HG03064 (cell line): ENCODE results near the gene RPS10.
A peak's percentile ranks its signal among the peaks of the same experiment; 100 is the strongest.
"Not testable (repeated sequence)": the region's sequence is repeated elsewhere in the genome, so short reads cannot be mapped to it uniquely, and the experiment has no call there.

Experiments
- ATAC-seq: cut with Tn5 transposase; IDR thresholded peaks from one replicate; pipeline ENCODE4 v1.9.1; 2021; ENCODE audit warnings: low read depth; ENCODE audit not compliant: unreplicated experiment

Gene RPS10

GRCh38 chr6:34393966-34394305 is 31.9 kb downstream of the RPS10 start:
- ATAC-seq, result no peak

GRCh38 chr6:34393191-34393965 is 32.5 kb downstream of the RPS10 start:
- no peak for ATAC-seq

DNA sequence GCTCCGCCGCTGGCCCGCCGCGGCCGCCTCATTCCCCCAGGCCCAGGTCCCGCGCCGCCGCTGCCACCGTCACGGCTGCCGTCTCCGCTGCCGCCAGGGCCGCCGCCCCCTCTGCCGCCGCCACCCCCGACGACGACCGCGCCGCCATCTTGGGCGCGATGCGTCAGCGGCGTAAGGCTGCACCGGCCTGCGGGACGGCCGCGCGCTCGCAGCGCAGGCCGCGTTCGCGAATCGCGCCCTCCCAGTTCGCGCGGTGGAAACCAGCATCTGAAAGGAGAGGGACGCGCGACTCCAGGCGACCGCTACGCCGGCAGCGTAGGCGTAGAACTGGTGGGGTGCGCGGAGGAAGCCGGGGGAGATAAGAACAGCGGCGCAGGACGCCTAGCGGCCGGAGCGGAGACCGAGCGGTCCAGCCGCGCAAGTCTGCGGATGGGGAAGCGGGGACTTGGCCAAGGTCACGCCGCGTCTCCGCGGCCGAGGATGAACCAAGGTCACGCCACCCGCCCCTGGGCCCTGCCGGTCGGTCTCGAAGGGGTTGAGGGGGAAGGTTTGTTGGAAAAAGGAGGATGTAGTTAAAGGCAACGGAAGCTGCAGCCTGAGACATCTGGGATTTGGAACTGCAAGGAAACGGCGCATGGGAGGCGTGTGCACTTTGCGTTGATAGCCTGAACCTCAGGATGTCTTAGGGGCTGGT is 33.2 kb downstream of the RPS10 start, which contains the start of gene NUDT3:
NUDT3 (minus strand) TSS at position 173 of the 694 bp plus-strand sequence. CDS start 307 bp downstream, outside the sequence.
- ATAC-seq, result peak; percentile 67

GRCh38 chr6:34391786-34392496 is 33.9 kb downstream of the RPS10 start:
- peak; percentile 37 for ATAC-seq

DNA sequence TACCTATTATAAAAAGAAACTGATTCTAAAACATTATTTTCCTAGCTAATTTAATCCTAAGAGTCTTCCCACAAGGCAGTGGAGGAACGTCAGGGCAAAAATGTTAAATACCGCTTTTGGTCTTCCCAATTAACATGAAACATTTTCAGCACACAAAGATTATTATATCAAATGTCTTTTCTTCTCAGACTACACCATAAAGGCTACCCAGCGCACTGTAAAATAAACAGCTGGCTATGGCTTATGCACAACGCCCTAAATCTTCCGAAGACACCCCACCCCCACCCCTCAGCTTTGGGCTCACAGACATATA is 34.4 kb downstream of the RPS10 start:
- no peak for ATAC-seq

GRCh38 chr6:34390531-34391472 is 35.1 kb downstream of the RPS10 start:
- no peak for ATAC-seq

DNA sequence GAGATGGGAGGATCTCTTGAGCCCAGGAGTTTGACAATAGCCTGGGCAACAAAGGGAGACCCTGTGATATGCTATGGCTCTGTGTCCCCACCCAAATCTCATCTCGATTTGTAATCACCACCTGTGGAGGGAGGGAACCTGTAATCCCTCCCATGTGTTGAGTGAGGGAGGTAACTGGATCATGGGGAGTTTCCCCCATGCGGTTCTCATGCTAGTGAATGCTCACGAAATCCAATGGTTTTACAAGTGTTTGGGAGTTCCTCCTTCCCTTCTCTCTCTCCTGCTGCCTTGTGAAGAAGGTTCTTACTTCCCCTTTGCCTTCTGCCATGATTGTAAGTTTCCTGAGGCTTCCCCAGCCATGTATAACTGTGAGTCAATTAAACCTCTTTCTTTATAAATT is 36.8 kb downstream of the RPS10 start:
- no peak for ATAC-seq

- no peak for ATAC-seq
Measured at GRCh38 chr6:34388421-34388820, 37.4 kb downstream of the RPS10 start.

DNA sequence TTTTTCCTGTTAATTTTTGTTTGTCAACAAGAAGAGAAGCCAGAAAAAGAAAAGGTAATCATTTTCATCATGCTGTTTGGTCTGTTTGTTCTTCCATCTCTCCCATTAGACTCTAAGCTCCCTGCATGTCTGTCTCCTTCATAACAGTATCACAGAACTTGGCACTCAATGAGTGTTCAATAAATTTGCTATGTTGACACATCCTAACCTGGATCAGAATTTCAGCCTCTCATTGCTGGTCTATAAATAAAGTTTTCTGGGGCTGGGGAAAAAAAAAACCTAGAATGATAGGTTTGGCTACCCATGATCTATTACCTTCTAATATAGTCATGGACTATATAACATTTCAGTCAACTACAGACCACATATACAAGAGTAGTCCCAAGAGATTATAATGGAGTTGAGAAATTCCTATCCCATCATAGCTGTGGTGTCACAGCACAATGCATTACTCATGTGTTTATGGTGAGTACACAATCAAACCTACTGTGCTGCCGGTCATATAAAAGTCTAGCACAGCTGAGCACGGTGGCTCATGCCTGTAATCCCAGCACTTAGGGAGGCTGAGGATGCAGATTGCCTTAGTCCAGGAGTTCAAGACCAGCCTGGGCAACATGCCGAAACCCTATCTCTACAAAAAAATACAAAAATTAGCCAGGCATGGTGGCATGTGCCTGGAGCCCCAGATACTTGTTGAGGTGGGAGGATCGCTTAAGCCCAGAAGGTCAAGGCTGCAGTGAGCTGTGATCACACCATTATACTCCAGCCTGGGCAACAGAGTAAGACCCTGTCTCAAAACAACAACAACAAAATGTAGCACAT is 39.3 kb downstream of the RPS10 start:
- no peak for ATAC-seq

DNA sequence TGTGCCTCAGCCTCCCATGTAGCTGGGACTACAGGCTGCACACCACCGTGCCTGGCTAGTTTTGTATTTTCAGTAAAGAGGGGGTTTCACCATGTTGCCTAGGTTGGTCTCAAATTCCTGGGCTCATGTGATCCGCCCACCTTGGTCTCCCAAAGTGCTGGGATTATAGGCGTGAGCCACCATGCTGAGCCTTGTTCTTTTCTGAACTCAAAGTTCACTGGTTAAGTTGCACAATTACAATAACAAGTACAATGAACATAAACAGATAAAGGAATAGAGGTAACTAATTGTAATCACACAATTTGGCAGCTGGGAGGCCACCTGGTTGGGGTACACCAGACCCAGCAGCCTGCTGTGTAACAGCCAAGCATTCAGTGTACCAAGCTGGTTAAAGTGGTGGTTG is 40.1 kb downstream of the RPS10 start:
- ATAC-seq, result no peak

DNA sequence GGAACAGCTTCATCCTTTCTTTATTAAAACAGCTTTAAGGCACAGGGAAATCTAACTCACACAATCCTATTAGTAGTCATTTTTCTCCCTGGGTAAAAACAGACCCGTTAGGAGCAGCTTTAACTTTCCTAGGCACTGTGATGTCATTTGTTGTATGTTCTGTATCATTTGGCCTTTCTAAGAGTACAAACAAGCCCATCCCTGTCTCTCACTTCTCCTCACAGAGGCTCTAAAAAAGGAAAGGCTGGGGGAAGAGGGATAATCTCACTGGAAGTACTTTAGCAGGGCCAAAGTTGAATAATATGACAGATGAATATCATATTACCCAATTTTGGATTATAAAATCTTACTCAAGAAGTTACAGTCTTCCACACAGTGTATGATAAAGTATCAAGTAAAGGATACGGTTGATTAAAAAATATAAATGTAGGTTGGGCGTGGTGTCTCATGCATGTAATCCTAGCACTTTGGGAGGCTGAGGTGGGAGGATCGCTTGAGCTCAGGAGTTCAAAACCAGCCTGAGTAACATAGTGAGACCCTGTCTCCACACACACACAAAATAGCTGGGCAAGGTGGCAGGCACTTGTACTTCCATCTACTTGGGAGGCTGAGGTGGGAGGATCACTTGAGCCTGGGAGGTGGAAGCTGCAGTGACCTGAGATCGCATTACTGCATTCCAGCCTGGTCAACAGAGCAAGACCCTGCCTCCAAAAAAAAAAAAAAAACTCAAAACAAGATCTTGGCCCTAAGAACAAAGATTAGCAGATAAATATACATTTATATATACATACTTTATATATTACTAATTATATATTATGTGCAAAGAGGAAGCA is 41.3 kb downstream of the RPS10 start:
- no peak for ATAC-seq

GRCh38 chr6:34383656-34384320 is 42.1 kb downstream of the RPS10 start:
- ATAC-seq, result no peak

DNA sequence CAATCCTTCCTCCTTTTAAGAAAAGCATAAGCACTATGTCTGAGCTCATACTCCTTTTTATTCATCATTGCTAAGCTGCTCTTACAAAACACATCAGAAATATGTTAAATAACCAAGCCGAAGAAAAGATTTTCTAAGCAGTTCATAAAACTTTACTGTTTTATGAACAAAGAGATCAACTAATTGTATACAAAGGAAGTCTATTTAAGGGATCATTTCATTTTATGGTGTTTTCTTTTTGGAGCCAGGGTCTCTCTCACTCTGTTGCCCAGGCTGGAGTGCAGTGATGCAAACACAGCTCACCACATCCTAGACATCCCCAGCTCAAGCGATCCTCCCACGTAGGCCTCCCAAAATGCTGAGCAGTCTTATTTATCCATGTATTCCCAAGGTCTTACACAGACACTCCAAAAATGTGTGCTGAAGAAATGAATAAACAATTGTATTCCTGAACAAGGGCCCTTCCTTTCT is 42.7 kb downstream of the RPS10 start:
- no peak for ATAC-seq

DNA sequence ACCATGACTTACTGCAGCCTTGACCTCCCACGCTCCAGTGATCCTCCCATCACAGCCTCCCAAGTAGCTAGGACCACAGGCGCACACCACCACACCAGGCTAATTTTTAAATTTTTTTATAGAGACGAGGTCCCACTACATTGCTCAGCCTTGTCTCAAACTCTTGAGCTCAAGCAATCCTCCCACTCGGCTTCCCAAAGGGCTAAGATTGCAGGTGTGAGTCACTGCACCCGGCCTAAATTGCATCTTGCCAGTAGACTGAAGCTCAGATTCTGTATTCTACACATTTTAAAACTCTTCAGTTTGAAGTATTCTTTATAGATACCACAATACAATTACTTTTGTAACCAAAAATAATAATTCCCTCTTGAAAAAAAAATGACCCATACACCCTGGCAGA is 44.8 kb downstream of the RPS10 start:
- ATAC-seq, result no peak

- ATAC-seq, result no peak
Measured at GRCh38 chr6:34378470-34378869, 47.4 kb downstream of the RPS10 start.

DNA sequence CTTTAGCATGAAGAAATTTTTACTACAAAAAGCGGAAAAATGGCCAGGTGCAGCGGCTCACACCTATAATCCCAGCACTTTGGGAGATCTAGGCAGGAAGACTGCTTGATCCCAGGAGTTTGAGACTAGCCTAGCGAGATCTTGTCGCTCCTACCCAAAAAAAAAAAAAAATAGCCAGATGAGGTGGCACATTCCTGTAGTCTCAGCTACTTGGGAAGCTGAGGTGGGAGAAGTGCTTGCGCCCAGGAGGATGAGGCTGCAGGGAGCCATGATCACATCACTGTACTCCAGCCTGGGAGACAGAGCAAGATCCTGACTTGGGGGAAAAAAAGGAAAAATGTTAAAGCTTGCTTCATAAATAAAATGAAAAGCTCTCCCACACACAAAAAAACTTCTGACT is 47.9 kb downstream of the RPS10 start:
- ATAC-seq, result no peak

GRCh38 chr6:34377571-34377970 is 48.3 kb downstream of the RPS10 start:
- ATAC-seq, result not testable (repeated sequence)

DNA sequence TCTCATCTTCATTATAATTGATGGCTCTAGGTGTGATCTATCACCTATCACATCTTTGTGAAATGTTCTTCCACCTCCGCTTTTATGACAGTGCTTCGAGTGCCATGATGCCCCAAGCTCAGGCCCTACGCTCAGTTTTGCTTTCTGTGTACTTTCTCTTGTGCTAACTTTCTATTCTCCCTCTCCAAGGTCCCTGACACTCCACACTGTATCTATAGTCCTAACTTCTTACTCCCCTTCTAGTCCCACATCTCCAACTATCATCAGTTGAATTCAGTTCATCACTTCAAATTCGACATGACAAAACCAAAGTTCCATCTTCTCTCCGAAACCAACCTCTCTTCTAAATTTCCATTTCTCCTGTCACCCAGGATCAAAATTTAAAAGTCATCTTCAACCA is 50.0 kb downstream of the RPS10 start:
- no peak for ATAC-seq
